T follicular helper cell (primary cell): ENCODE data around the gene RRAD.
A peak's percentile ranks its signal among the peaks of the same experiment; 100 is the strongest.
"Not testable (repeated sequence)": the region's sequence is repeated elsewhere in the genome, so short reads cannot be mapped to it uniquely, and the experiment has no call there.

Experiments used
- DNase-seq: peaks from one replicate; pipeline ENCODE4 v3.0.0-alpha.2; 2020; ENCODE audit warnings: low read depth

Gene RRAD

DNA sequence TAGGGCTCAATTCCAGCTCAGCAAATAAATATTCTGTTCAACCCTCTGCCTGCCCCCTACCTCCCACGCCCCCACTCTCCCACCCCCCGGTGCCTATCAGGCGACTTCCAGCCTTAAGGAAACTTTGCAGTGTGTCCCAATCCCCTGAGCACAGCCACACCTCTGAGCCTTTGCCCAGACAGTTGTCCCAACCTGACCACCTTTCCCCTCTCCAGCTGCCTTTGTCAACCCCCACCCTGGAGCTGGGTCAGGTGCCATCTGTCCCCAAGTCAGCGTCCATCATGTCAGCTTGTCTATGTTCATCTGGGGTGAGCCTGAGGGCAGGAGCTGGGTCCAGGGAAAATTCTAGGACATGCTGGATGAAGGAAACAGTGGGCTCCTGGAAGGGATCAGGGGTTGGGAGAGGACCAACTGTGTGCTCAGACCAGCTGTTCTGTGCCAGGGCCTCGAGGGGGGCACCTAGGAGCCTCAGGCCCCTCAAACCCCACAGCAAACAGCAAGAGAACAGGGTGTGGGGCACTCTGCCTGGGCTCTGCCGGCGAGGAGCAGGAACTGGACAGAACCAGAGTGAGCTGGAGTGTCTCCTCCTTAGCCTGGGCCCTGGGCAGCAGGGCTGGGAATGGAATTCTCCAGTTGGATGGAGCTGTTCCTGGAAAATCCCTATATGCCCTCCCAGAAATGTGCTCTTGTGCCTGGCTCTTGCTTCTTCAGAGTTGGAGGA, 24.5 kb downstream of the RRAD start:
- no peak for DNase-seq

GRCh38 chr16:66899945-66900710, 25.2 kb downstream of the RRAD start:
- no peak for DNase-seq

DNA sequence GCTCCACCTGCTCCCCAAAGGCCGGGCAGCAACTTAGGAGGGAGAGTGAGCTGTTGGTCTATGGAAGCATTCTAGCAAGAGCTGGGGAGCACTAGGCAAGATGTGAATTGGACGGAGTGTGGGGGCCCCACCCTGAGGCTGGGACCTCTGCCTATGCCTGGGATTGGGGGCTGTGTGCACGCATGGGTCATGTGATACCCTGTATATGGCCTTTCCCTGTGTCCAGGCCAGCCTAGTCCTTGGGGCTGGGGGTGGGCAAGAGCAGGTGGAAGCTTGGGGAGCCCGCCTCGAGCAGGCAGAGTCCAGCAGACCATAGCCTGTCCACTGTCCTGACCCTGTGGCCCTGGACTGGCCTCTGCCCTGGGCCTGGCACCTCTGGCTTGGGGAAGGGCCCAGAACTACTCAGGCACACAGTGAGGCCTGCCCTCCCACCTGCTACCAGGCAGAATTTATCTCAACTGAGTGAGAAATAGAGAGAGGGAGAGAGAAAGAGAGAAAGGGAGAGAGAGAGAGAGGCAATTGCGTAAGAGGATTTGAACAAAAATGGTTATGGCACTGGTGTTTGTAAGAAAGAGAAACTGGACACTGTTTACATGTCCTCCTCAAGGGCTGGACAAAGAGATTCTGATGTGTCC, 25.9 kb downstream of the RRAD start:
- no peak for DNase-seq

DNA sequence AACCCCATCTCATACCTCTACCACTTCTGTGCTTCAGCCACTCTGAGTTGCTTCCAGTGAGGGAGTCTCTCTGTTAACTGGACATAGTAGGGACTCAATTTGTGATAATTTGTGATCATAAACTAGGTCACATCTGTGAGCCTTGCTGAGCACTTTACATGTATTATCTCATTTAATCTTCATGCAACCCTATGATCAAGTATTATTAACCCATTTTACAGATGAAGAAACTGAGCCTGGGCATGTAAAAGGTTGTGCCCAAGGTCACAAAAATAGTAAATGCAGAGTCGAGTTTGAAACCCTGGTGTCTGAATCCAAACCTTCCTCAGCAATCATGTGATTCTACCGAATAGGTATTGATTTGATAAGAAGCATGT, 26.4 kb downstream of the RRAD start:
- DNase-seq: no peak

- no peak for DNase-seq
Measured at GRCh38 chr16:66898207-66898606, 27.1 kb downstream of the RRAD start.

DNA sequence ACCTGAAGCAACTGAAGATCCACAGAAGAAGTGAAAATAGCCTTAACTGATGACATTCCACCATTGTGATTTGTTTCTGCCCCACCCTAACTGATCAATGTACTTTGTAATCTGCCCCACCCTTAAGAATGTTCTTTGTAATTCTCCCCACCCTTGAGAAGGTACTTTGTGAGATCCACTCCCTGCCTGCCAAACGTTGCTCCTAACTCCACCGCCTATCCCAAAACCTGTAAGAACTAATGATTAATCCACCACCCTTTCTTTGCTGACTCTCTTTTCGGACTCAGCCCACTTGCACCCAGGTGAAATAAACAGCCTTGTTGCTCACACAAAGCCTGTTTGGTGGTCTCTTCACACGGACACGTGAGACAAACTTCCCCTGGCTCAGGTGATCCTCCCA, 28.7 kb downstream of the RRAD start:
- DNase-seq: not testable (repeated sequence)

GRCh38 chr16:66895999-66896398, 29.3 kb downstream of the RRAD start:
- DNase-seq: no peak

DNA sequence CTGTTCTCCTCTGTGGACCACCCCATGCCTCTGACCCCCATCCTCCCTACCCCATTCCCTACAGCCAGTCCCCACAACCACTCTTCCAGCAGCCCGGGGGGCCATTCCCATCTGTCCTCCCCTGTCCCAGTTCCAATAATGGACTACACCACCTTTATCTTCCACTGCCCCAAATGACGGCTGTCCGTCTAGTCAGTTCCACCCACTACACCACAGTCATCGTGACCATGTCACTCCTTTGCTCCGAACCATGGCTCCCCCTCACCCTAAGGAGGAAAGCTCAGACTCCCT, 29.7 kb downstream of the RRAD start:
- DNase-seq: no peak

GRCh38 chr16:66894948-66895688, 30.2 kb downstream of the RRAD start:
- peak; percentile 26 for DNase-seq

- no peak for DNase-seq
Measured at GRCh38 chr16:66894055-66894454, 31.3 kb downstream of the RRAD start.

DNA sequence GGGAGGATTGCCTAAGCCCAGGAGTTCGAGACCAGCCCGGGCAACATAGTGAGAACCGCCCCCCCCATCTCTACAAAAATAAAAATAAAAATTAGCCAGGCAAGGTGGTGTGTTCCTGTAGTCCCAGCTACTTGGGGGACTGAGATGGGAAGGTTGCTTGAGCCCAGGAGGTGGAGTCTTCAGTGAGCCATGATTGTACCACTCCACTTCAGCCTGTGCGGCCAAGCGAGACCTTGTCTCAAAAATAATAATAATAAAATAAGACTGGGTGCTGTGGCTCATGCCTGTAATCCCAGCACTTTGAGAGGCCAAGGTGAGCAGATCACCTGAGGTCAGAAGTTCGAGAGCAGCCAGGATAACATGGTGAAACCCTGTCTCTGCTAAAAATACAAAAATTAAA, 33.5 kb downstream of the RRAD start:
- no peak for DNase-seq

DNA sequence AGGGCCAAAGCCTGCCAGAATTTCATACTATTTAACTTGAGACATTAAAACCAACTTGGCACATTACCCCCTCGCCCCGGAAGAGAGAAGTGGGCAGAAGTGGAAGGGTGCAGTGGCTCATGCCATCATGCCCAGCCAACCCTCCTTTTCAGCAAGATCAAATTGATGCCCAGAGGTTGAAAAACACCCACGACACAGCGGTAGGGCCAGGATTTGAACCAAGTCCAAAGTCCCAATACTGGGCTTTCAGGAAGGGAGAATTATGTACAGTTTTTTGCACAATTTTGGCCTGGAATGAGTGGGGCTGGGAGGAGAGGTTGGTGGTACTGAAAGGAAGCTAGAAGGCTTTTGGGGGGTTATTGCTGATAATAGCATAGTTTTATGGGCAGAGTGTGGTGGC, 34.0 kb downstream of the RRAD start:
- no peak for DNase-seq

GRCh38 chr16:66890799-66891198, 34.5 kb downstream of the RRAD start:
- no peak for DNase-seq

DNA sequence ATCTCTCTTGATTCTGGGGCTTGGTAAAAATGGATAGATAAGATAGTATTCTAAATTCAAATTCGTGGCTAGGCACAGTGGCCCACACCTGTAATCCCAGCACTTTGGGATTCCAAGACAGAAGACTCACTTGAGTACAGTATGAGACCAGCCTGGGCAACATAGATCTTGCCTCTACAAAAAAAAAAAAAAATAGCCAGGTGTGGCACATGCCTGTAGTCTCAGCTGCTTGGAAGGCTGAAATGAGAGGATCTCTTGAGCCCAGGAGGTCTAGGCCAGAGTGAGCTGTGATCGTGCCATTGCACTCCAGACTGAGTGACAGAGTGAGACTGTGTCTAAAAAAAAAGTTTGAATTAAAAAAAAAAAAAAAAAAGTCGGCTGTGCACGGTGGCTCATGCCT, 35.7 kb downstream of the RRAD start:
- DNase-seq: no peak

DNA sequence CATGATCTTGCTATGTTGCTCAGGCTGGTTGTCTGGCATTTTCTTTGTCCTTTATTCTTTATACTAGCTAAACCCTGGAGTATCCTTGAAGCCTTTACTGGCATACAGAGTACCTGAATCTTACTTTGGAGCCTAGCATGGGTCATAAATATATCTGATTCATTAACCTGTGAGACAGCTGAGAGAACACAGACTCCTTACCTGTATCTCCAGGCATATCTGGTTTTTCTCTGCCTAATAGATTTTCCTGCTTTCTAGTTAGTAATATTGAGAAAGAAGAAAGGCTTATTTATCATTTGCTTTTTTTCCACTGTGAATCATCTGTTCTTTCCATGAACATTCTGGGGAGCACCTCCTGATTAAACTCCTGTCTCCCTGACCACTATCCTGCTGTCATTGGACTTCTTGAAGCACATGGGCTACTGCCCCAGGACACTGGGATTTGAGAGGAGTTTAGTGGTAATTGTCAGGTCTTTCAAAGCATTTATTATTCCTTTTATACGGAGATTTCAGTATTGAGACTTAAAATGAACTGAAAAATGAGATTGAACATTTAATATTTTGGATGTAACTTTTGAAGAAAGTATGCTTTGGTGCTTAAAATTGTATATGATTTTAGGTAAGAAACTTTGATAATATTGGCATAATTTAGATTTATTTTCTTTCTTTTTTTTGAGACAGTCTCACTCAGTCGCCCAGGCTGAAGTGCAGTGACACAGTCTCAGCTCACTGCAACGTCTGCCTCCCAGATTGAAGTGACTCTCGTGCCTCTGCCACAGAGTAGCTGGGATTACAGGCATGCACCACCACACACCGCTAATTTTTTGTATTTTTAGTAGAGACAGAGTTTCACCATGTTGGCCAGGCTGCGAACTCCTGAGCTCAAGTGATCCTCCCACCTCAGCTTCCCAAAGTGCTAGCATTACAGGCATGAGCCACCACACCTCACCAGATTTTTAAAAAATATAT, 36.4 kb downstream of the RRAD start:
- DNase-seq: no peak

DNA sequence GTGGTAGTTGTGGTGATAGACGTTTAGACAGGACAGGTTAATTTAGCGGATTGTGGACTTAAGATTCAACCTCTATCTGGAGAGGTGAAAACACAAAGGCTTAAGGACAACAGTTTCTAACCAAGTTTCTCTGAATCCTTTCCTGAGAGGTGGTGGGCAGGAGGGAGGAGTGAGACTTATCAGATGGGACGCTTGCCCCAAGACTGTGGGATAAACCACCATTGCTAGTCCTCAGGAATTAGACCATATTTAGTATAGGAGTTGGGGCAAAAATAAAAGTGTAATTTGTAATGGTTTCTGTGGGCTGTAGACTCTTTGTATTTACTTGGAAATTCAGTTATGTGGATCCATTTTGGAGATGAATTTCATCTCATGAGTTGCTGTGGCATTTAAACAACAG, 38.4 kb downstream of the RRAD start:
- DNase-seq: no peak

GRCh38 chr16:66886321-66886720, 39.0 kb downstream of the RRAD start:
- no peak for DNase-seq

- DNase-seq: no peak
Measured at GRCh38 chr16:66885491-66885890, 39.8 kb downstream of the RRAD start.

DNA sequence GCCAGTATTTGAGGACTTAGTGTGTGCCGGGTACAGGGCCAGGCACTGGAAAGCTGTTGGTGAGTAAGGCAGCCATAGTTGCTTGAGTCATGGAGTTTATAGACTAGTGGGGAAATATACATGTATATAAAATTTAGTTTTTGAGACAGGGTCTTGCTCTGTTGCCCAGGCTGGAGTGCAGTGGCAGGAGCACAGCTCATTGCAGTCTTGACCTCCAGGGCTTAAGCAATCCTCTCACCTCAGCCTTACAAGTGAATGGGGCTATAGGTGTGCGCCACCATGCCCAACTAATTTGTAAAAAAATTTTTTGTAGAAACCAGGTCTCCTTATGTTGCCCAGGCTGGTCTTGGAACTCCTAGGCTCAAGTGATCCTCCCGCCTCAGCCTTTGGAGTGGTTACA, 42.6 kb downstream of the RRAD start:
- no peak for DNase-seq

GRCh38 chr16:66881964-66882508, 43.3 kb downstream of the RRAD start:
- no peak for DNase-seq

- DNase-seq: no peak
Measured at GRCh38 chr16:66881560-66881959, 43.8 kb downstream of the RRAD start.
